Measurements from ENCODE around the gene TJP1. TPM values are rescaled to one million over a fixed set of nuclear protein-coding genes. Genes with fewer than 3 reads are reported as not detected.
A peak's percentile ranks its signal among the peaks of the same experiment; 100 is the strongest.

Gene TJP1
- total RNA-seq, 1 donor = 95.3 TPM

DNA sequence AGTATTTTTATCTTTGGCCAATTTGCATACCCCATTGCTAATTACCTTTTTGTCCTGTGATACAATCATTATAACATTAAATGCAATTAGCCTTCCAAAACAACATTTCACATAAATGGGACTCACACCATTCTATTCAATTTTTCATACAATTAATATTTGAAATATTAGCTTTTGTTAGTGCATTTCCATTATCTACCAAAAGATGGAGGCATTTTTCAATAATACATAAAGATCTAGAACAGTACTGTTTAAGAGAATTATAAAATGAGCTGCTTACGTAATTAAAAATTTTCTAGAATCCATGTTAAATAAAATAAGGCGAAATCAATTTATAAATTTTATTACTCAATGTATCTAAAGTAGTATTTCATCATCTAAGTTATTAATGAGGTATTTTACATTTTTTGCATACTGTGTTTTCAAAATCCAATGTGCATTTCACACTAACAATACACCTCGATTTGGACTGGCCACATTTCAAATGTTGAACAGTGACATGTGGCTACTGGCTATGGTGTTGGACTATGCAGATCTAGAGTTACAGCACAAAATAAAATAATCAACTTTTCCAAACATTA lies 74.3 kb downstream of the TJP1 start:
- peak; percentile 60 for DNase-seq (ENCODE audit: low read depth)
- TF ChIP-seq, protein P1, sequence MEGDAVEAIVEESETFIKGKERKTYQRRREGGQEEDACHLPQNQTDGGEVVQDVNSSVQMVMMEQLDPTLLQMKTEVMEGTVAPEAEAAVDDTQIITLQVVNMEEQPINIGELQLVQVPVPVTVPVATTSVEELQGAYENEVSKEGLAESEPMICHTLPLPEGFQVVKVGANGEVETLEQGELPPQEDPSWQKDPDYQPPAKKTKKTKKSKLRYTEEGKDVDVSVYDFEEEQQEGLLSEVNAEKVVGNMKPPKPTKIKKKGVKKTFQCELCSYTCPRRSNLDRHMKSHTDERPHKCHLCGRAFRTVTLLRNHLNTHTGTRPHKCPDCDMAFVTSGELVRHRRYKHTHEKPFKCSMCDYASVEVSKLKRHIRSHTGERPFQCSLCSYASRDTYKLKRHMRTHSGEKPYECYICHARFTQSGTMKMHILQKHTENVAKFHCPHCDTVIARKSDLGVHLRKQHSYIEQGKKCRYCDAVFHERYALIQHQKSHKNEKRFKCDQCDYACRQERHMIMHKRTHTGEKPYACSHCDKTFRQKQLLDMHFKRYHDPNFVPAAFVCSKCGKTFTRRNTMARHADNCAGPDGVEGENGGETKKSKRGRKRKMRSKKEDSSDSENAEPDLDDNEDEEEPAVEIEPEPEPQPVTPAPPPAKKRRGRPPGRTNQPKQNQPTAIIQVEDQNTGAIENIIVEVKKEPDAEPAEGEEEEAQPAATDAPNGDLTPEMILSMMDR (IDR thresholded peaks at IDR 0.05; ENCODE audit: insufficient read depth, low read length) = peak; percentile 55
- no peak overlapping the region for H3K4me3 ChIP-seq (ENCODE audit: low read depth, low read length)

- TF ChIP-seq, protein P1 (IDR thresholded peaks at IDR 0.05; ENCODE audit: insufficient read depth, low read length) = no peak
- H3K4me3 ChIP-seq (ENCODE audit: low read depth, low read length) = no peak overlapping the region
- DNase-seq (ENCODE audit: low read depth) = no peak
Measured at GRCh38 chr15:29743475-29743874, 78.8 kb downstream of the TJP1 start.

GRCh38 chr15:29740692-29741311 lies 81.5 kb downstream of the TJP1 start:
- TF ChIP-seq, protein P1 (IDR thresholded peaks at IDR 0.05; ENCODE audit: insufficient read depth, low read length) = no peak
- no peak overlapping the region for H3K4me3 ChIP-seq (ENCODE audit: low read depth, low read length)
- DNase-seq (ENCODE audit: low read depth) = no peak

- DNase-seq (ENCODE audit: low read depth) = peak; percentile 51
- TF ChIP-seq, protein P1 (IDR thresholded peaks at IDR 0.05; ENCODE audit: insufficient read depth, low read length) = no peak
- no peak overlapping the region for H3K4me3 ChIP-seq (ENCODE audit: low read depth, low read length)
Measured at GRCh38 chr15:29736744-29737020, 85.6 kb downstream of the TJP1 start.

DNA sequence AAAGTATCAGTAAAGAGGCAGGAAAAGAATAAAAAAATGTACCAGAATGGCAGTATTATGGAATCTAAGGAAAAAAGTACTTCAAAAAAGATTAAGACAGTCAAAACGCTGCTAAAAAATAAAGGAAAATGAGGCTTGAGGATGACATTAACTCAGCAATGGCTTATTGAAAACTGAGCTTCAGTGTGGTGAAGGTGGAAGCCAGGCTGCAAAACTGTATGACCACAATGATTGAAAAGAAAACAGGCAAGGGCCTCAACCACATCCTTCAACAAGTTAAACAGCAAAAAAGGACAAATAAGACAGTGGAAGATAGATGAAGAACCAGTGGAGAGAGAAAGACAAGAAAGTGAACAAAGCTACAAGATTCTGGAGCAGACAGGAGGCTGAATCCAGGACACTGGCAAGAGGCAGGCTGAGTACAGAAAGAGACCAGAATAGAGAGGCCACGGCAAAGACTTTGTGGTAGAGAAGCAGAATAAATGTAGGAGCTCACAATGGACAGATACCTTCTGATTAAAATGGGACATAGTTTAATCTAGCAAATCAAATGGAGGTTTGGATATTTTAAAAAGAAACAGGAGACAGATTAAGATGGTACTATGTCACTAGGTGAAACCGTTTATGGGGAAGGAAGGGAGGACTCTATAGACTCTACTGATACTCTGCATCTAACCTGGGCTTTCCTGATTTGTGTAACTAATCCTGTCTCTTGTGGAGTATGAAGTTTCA lies 86.1 kb downstream of the TJP1 start:
- no peak for DNase-seq (ENCODE audit: low read depth)
- TF ChIP-seq, protein P1 (IDR thresholded peaks at IDR 0.05; ENCODE audit: insufficient read depth, low read length) = no peak
- no peak overlapping the region for H3K4me3 ChIP-seq (ENCODE audit: low read depth, low read length)

GRCh38 chr15:29734917-29735572 lies 87.2 kb downstream of the TJP1 start:
- peak; percentile 19 for DNase-seq (ENCODE audit: low read depth)
- no peak overlapping the region for H3K4me3 ChIP-seq (ENCODE audit: low read depth, low read length)

More at GRCh38 chr15:29734917-29735572, 87.2 kb downstream of the TJP1 start:
- TF ChIP-seq, protein P1 (IDR thresholded peaks at IDR 0.05; ENCODE audit: insufficient read depth, low read length) = no peak

Measured in fibroblast of the aortic adventitia (primary cell).